ENCODE measurements around the gene VSIG10L2.
A peak's percentile ranks its signal among the peaks of the same experiment; 100 is the strongest.

The VSIG10L2 gene

DNA sequence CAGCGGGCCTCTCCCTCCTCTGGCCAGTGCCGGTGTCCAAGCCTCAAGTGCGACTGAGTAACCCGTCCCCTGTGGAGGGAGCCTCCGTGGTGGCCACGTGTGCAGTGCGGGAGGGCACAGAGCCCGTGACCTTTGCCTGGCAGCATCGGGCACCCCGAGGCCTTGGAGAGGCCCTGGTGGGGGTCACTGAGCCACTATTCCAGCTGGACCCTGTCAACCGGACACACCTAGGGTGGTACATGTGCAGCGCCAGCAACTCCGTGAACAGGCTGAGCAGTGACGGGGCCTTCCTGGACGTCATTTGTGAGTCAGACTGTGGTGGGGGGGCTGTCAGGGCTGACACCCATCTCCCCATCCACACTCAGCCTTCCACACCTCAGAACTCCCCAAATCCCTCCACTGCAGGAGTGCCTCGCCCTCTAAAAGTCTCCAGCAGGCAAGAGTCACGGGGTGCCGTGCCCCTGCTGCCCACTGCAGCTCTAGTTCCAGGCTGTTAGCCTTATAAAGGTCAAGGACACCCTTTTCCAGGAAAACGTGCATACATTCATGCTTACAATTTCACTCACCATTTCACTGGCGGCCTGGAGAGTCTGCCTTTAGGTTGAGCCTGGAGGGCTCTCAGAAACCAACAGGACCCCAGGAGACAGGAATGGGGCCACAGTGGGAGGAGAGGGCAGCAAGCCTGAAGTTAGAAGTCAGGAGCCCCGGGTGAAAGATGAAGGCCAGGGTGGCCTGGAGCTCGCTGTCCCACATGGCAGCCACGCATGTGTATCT lies 2.6 kb downstream of the VSIG10L2 start:
- Histone ChIP-seq H3K4me3 (no peak overlapping the region), H3K27ac (no peak overlapping the region)
- DNase-seq (ENCODE audit: low spot score) = peak; percentile 76
- TF ChIP-seq, protein P1, sequence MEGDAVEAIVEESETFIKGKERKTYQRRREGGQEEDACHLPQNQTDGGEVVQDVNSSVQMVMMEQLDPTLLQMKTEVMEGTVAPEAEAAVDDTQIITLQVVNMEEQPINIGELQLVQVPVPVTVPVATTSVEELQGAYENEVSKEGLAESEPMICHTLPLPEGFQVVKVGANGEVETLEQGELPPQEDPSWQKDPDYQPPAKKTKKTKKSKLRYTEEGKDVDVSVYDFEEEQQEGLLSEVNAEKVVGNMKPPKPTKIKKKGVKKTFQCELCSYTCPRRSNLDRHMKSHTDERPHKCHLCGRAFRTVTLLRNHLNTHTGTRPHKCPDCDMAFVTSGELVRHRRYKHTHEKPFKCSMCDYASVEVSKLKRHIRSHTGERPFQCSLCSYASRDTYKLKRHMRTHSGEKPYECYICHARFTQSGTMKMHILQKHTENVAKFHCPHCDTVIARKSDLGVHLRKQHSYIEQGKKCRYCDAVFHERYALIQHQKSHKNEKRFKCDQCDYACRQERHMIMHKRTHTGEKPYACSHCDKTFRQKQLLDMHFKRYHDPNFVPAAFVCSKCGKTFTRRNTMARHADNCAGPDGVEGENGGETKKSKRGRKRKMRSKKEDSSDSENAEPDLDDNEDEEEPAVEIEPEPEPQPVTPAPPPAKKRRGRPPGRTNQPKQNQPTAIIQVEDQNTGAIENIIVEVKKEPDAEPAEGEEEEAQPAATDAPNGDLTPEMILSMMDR (IDR thresholded peaks at IDR 0.05) = no peak

DNA sequence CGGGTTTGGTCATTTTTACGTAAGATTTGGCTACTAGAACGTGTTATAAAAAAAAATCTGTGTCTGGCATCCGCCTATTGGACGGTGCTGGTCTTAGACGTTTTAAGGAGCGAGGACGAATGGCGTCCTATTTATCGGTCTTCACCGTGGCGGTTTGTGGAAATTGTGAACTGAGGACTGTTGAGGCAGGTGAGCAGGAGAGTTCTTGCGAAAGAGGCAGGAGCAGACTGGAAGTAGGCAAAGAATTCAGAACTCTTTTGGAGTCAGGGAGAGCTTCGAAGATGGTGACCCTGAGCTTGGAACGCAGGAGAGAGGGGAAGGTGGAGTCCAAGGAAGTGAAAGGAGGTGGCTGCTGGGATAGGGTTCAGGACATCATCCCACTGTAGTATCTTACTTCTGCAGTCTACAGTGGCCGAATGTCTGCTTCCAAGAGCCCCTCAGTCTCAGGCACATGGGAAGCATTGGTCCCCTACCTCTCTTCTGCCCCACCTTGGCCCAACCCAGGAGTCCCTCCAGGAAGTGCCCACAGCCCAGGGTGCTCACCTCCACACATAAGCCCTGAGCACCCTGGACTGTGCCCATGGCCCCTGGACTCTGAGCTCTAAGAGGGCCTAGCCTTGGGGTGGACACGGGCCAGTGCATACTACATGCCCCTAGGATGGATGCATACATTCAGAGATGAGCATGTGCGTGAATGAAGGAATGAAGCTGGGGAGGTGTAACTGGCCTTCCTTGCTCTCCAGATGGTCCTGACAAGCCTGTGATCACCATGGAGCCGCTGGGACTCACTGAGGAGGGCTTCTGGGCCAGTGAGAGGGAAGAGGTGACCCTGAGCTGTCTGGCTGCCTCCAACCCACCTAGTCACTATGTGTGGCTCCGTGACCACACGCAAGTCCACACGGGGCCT lies 3.7 kb downstream of the VSIG10L2 start:
- TF ChIP-seq, protein P1 (IDR thresholded peaks at IDR 0.05) = no peak
- no peak for DNase-seq (ENCODE audit: low spot score)
- Histone ChIP-seq H3K27ac (peak overlapping the region in 1 of 2 donors; percentile 16), H3K4me3 (no peak overlapping the region)

GRCh38 chr11:125950178-125950490 lies 4.3 kb downstream of the VSIG10L2 start:
- H3K27ac ChIP-seq = no peak overlapping the region
- no peak for DNase-seq (ENCODE audit: low spot score)

DNA sequence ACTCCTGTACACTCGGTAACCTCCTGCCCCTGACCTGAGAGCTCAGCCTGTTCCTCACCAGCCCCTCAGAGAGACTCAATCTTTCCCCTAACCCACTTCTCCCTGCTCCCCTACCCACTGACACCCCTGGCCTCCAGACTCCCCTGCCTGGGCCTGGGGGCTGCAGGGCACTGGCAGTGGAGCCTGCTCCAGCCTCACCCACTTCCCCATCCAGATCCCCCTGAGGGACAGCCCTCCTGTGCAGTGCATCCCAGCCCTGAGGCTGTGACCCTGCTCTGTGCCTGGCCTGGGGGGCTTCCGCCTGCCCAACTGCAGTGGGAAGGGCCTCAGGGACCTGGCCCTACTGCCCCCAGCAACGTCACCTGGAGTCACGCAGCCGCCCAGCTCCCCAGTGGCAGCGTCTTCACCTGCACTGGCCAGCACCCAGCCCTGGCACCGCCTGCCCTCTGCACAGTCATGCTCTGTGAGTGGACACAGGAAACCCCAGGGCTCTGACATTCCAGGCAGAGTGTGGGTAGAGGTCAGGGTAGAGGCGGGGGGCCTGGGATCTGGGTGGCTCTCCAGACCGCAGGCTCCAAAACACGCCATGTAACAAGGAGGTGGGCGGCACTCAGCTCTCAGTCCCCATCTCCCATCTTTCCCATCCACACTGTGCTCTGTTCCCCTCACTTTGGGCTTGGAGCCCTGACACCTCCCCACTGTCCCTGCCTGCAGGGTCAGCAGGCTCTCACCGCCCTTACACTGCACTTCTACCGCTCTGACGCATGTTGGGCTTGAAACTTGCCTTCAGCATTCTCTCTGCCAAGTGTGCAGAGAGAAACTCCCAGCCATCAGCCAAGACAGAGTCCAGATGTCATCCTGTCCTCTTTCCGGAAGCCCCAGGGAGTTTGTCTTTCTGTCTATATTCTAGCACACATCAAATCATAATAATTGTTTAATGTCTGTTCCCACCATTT lies 5.1 kb downstream of the VSIG10L2 start:
- TF ChIP-seq, protein P1 (IDR thresholded peaks at IDR 0.05) = no peak
- H3K4me3 ChIP-seq = no peak overlapping the region
- H3K27ac ChIP-seq = peak overlapping the region in 1 of 2 donors; percentile 72
- peak; percentile 80 for DNase-seq (ENCODE audit: low spot score)

More at GRCh38 chr11:125950178-125950490, 4.3 kb downstream of the VSIG10L2 start:
- TF ChIP-seq, protein P1 (IDR thresholded peaks at IDR 0.05) = no peak
- no peak overlapping the region for H3K4me3 ChIP-seq

GRCh38 chr11:125951731-125952130 lies 5.9 kb downstream of the VSIG10L2 start:
- TF ChIP-seq, protein P1 (IDR thresholded peaks at IDR 0.05) = no peak

GRCh38 chr11:125952559-125952958 lies 6.7 kb downstream of the VSIG10L2 start:
- TF ChIP-seq, protein P1 (IDR thresholded peaks at IDR 0.05) = no peak
- Histone ChIP-seq H3K4me3 (no peak overlapping the region), H3K27ac (no peak overlapping the region)
- no peak for DNase-seq (ENCODE audit: low spot score)

More at GRCh38 chr11:125951731-125952130, 5.9 kb downstream of the VSIG10L2 start:
- DNase-seq (ENCODE audit: low spot score) = no peak
- no peak overlapping the region for H3K4me3 ChIP-seq
- peak overlapping the region in 1 of 2 donors; percentile 72 for H3K27ac ChIP-seq

All from coronary artery (tissue), 2 donors.